PFSK-1 (cell line): ENCODE data around the gene KRTAP10-11.

ENCODE experiments used
- FOXP2 ChIP-seq: optimal IDR thresholded peaks from 2 replicates; pipeline ENCODE3; 2011; ENCODE audit warnings: borderline replicate concordance, control low read depth, inconsistent platforms; ENCODE audit not compliant: insufficient read depth; ENCODE audit errors: extremely low read length, extremely low read depth
- POLR2AphosphoS5 ChIP-seq: IDR thresholded peaks from 2 replicates; pipeline ENCODE4 v1.6.1; 2012; ENCODE audit warnings: low read depth, mild to moderate bottlenecking, control low read depth, low read length, moderate library complexity
- SIN3A ChIP-seq: IDR thresholded peaks from 2 replicates; pipeline ENCODE4 v1.6.1; 2012; ENCODE audit warnings: mild to moderate bottlenecking, low read length, moderate library complexity, borderline replicate concordance; ENCODE audit not compliant: insufficient read depth
- TAF1 ChIP-seq: IDR thresholded peaks from 2 replicates; pipeline ENCODE4 v1.6.1; 2012; ENCODE audit warnings: low read length, control low read depth, borderline replicate concordance; ENCODE audit not compliant: insufficient read depth
- TF ChIP-seq, protein P1 (sequence below), 2 experiments: IDR thresholded peaks; 2 replicates each; pipeline versions ENCODE4 v1.6.1 to v1.8.0; 2011 to 2012; ENCODE audit warnings: low read depth in 2 of 2, low read length in 2 of 2, control low read depth in 1 of 2, inconsistent platforms in 1 of 2, mild to moderate bottlenecking in 1 of 2, moderate library complexity in 1 of 2; ENCODE audit not compliant: insufficient read depth in 1 of 2

Gene KRTAP10-11

DNA sequence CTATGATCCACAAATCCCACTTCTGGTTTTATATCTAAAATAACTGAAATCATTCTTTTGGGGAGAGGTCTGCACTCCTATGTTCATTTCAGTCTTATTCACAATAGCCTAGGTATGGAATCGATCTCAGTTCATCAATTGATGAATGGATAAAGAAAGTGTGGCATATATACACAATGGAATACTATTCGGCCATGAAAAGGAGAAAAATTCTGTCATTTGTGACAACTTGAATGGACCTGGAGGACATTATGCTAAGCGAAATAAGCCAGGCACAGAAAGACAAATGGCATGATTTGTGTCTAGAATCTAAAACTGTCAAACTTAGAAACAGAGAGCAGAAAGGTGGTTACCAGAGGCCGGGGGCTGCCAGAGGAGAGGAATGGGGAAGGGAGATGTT, 39.7 kb upstream of the KRTAP10-11 start:
- TF ChIP-seq FOXP2 (no peak), POLR2AphosphoS5 (no peak), TAF1 (no peak), SIN3A (no peak)
- TF ChIP-seq, protein P1, sequence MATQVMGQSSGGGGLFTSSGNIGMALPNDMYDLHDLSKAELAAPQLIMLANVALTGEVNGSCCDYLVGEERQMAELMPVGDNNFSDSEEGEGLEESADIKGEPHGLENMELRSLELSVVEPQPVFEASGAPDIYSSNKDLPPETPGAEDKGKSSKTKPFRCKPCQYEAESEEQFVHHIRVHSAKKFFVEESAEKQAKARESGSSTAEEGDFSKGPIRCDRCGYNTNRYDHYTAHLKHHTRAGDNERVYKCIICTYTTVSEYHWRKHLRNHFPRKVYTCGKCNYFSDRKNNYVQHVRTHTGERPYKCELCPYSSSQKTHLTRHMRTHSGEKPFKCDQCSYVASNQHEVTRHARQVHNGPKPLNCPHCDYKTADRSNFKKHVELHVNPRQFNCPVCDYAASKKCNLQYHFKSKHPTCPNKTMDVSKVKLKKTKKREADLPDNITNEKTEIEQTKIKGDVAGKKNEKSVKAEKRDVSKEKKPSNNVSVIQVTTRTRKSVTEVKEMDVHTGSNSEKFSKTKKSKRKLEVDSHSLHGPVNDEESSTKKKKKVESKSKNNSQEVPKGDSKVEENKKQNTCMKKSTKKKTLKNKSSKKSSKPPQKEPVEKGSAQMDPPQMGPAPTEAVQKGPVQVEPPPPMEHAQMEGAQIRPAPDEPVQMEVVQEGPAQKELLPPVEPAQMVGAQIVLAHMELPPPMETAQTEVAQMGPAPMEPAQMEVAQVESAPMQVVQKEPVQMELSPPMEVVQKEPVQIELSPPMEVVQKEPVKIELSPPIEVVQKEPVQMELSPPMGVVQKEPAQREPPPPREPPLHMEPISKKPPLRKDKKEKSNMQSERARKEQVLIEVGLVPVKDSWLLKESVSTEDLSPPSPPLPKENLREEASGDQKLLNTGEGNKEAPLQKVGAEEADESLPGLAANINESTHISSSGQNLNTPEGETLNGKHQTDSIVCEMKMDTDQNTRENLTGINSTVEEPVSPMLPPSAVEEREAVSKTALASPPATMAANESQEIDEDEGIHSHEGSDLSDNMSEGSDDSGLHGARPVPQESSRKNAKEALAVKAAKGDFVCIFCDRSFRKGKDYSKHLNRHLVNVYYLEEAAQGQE (IDR thresholded peaks at IDR 0.05; ENCODE audit: insufficient read depth in 1 of 2, low read depth in 2 of 2, low read length in 2 of 2): no peak

DNA sequence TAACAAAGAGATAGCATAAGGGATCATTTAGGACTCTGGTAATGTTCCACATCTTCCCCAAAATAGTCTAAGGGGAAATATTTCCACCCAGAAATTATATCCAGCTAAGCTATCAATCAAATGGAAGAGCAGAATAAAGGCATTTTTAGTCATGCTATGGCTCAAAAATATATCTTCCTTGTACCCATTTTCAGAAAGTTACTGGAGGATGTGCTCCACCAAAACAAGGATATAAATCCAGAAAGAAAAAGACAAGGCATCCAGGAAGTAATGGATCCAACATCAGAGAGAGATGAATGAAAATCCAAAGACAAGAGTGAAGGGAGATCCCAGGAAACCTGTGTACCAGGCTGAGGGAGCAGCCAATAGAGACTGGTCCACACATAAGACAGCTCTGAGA, 37.0 kb upstream of the KRTAP10-11 start:
- TF ChIP-seq POLR2AphosphoS5 (no peak), FOXP2 (no peak), TAF1 (no peak), SIN3A (no peak)
- TF ChIP-seq, protein P1 (IDR thresholded peaks at IDR 0.05; ENCODE audit: insufficient read depth in 1 of 2, low read depth in 2 of 2, low read length in 2 of 2): no peak

DNA sequence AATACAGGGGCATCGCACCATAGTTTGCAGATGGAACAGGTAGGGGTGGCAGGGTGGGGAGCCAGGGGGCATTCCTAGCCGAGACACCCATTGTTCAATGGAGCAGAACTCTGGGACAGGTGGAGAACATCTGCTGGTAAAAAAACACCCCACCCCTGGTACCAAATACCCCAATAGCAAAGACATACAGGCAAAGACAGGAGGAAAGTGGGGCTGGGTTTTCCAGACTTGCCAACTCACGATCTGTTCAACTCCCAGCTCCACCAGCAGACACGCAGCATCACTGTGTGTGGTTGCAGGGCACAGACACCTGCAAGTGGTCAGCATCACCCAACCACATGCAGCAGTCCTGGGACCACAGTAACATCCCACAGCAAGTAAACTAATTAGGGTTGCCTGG, 34.7 kb upstream of the KRTAP10-11 start:
- TF ChIP-seq TAF1 (no peak), POLR2AphosphoS5 (no peak), FOXP2 (no peak), SIN3A (no peak)
- TF ChIP-seq, protein P1 (IDR thresholded peaks at IDR 0.05; ENCODE audit: insufficient read depth in 1 of 2, low read depth in 2 of 2, low read length in 2 of 2): no peak

DNA sequence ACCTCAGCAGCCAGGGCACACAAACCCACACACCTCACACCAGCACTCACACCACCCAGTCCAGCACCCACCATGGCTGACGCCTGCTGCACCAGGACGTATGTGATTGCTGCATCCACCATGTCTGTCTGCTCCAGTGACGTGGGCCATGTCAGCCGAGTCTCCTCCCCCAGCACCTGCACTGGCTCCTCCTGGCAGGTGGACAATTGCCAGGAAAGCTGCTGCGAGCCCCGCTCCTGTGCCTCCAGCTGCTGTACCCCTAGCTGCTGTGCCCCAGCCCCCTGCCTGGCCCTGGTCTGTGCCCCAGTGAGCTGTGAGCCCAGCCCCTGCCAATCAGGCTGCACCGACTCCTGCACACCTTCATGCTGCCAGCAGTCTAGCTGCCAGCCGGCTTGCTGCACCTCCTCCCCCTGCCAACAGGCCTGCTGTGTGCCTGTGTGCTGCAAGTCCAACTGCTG, 34.2 kb upstream of the KRTAP10-11 start, which contains the start of gene KRTAP10-8:
Gene KRTAP10-8, plus strand, starts transcription at position 51 of the 458 bp plus-strand sequence. Its CDS starts 22 bp downstream, at position 73.
- no peak for TF ChIP-seq POLR2AphosphoS5
- TF ChIP-seq SIN3A: no peak
- TF ChIP-seq FOXP2: no peak
- TF ChIP-seq, protein P1 (IDR thresholded peaks at IDR 0.05; ENCODE audit: insufficient read depth in 1 of 2, low read depth in 2 of 2, low read length in 2 of 2): no peak
- no peak for TF ChIP-seq TAF1

DNA sequence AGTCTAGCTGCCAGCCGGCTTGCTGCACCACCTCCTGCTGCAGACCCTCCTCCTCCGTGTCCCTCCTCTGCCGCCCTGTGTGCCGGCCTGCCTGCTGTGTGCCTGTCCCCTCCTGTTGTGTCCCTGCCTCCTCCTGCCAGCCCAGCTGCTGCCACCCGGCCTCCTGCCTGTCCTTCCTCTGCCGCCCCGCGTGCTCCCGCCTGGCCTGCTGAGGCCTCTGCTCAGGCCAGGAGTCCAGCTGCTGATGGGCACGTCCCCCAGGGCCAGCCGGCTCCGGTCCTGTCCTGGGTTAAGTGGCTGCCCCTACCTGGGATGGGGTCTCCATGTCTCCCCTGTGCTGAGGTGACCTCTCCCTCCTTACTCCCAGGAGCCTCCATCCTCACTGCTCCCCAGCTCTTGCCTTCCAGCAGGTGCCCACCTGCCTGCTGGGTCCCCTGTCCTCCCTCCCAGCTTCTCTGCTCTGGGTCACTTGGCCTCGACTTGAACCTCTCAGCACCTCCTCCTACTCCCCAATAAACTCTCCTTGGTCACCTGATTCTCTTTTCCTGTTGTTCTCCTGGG, 33.5 kb upstream of the KRTAP10-11 start:
- TF ChIP-seq TAF1 (no peak), POLR2AphosphoS5 (no peak), SIN3A (no peak), FOXP2 (no peak)
- TF ChIP-seq, protein P1 (IDR thresholded peaks at IDR 0.05; ENCODE audit: insufficient read depth in 1 of 2, low read depth in 2 of 2, low read length in 2 of 2): no peak
